Stimulated activated naive CD8-positive, alpha-beta T cell treated with anti-CD3 and anti-CD28 coated beads, Interleukin-15, amount 100 ng/mL, for 72 hours (primary cell): ENCODE data around the gene AXL.
"Not testable (repeated sequence)": the region's sequence is repeated elsewhere in the genome, so short reads cannot be mapped to it uniquely, and the experiment has no call there.

ENCODE experiments used
- ATAC-seq: fragments of 150-1000 bp; cut with Tn5 transposase; 2 replicates; pipeline ENCODE4 v1.10.0; 2021; ENCODE audit warnings: mild to moderate bottlenecking, moderate library complexity
- DNase-seq, 2 donors: peaks; one replicate each; pipeline ENCODE4 v3.0.0; 2021 to 2022
- H3K27ac Mint-ChIP-seq, 2 donors: one replicate each; pipeline ENCODE4 v1.8.0; 2022; ENCODE audit warnings: mild to moderate bottlenecking in 2 of 2, mixed read lengths in 2 of 2, moderate library complexity in 2 of 2
- H3K27me3 Mint-ChIP-seq: one replicate; pipeline ENCODE4 v1.8.0; 2022; ENCODE audit warnings: mixed read lengths
- H3K4me1 Mint-ChIP-seq: one replicate; pipeline ENCODE4 v1.8.0; 2022; ENCODE audit warnings: mild to moderate bottlenecking, mixed read lengths
- H3K4me3 Mint-ChIP-seq, 2 donors: one replicate each; pipeline ENCODE4 v1.8.0; 2022; ENCODE audit warnings: mild to moderate bottlenecking in 2 of 2, mixed read lengths in 2 of 2, moderate library complexity in 1 of 2
- H3K9me3 Mint-ChIP-seq, 2 donors: one replicate each; pipeline ENCODE4 v1.8.0; 2022; ENCODE audit warnings: mixed read lengths in 2 of 2

Gene AXL

DNA sequence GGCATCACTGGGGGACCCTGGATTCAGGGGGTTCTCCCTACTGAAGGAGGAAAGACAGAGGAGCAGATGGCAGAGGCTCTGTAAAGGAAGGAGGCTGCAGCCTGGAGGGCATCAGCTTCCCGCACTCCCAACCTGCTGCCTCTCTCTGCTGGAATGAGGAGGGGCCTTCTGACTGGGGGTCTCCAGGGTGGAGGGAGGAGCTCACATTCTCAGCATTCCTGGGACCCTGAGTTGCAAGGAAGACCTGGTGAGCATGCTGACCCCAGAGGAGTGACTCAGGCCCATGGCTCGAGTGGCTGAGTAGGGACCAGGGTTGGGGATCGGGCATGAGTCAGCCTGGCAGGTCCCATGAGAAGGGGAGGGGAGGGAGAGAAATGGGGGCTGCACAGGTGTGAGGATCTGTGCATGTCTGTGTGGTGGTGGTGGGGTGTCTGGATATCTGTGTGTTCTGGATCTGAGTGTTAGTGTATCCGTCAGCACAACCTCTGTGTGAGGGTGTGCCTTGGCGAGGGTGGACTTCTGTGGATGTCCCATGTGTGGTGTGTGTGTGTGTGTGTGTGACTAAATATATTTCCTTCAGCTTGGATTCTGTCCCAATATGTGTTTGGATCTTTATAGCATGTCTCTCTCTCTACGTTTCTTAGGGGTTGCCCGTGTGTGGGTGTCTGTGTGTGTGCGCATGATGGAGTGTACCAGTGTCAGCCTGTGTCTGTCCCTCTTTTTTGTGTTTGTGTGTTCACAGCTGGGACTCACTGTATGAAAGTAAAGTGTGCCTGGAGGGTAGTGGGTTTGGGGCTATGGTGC lies 4.6 kb downstream of the AXL start:
- no peak for ATAC-seq
- Mint-ChIP-seq H3K27ac (peak overlapping the region in 1 of 2 donors; percentile 2), H3K4me3 (no peak overlapping the region), H3K4me1 (peaks cover 50% of the 10 kb centered on the region), H3K27me3 (peaks cover 49% of the 10 kb centered on the region), H3K9me3 (no peaks in the 10 kb centered on the region)
- DNase-seq: no peak

DNA sequence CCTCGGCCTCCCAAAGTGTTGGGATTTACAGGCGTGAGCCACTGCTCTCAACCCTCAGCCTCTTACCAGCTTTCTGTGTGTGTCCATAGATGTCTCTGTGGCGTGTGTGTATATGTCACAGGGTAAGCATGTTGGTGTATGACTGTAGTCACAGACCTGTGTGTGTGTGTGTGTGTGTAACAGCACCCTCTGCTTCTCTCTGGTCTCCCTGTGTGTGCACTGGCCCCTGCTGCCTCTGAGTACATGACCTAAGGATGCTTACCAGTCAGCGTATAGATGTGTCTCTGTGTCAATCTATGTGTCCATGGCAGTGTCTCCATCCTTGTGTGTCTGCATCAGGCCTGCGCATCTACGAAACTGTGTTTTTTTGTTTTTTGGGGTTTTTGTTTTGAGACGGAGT lies 5.6 kb downstream of the AXL start:
- peaks cover 42% of the 10 kb centered on the region for H3K4me1 Mint-ChIP-seq
- peaks cover 39% of the 10 kb centered on the region for H3K27me3 Mint-ChIP-seq
- H3K27ac Mint-ChIP-seq: no peak overlapping the region
- H3K4me3 Mint-ChIP-seq: no peak overlapping the region
- ATAC-seq (no peak), DNase-seq (no peak)
- H3K9me3 Mint-ChIP-seq: no peaks in the 10 kb centered on the region

DNA sequence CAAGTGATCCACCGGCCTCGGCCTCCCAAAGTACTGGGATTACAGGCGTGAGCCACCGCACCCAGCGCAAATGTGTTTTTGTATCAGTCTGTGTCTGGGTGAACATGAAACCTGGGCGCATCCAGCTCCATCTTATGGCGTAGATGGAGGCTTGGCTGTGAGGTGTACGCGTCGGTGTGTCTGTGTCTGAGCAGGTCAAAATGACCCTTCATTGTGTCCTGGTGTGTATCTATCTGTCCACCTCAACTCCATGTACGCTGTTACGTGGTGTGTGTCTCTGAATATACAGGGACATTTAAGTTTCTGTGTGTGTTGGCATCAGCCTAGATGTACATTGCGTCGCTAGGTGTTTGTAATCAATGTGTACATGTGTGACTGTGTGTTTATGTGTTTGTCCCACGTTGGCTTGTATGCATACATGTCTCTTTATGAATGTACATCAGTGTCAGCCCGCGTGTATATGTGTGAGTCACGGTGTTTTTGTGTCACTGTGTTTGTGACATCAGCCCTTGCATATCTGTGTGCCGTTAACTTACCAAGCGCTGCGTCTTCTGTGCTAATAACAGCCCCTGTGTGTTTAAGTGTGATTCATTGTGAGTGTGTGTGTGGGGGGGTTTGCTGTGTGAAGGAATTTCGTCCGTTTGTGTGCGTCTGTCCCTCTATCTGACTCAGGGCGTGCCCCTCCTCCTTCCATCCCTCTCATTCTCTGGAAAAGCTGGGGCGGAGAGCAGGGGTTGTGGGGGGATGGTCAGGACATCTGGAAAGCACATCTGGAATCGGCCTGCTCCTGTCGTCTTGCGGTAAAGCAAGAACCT lies 6.4 kb downstream of the AXL start:
- DNase-seq (peak in 1 of 2 donors; percentile 49), ATAC-seq (peak; percentile 79)
- H3K27ac Mint-ChIP-seq: peak overlapping the region; percentile 64 to 80
- peaks cover 31% of the 10 kb centered on the region for H3K27me3 Mint-ChIP-seq
- H3K9me3 Mint-ChIP-seq: no peaks in the 10 kb centered on the region
- peak overlapping the region; percentile 78 for H3K4me3 Mint-ChIP-seq
- peaks cover 37% of the 10 kb centered on the region for H3K4me1 Mint-ChIP-seq

DNA sequence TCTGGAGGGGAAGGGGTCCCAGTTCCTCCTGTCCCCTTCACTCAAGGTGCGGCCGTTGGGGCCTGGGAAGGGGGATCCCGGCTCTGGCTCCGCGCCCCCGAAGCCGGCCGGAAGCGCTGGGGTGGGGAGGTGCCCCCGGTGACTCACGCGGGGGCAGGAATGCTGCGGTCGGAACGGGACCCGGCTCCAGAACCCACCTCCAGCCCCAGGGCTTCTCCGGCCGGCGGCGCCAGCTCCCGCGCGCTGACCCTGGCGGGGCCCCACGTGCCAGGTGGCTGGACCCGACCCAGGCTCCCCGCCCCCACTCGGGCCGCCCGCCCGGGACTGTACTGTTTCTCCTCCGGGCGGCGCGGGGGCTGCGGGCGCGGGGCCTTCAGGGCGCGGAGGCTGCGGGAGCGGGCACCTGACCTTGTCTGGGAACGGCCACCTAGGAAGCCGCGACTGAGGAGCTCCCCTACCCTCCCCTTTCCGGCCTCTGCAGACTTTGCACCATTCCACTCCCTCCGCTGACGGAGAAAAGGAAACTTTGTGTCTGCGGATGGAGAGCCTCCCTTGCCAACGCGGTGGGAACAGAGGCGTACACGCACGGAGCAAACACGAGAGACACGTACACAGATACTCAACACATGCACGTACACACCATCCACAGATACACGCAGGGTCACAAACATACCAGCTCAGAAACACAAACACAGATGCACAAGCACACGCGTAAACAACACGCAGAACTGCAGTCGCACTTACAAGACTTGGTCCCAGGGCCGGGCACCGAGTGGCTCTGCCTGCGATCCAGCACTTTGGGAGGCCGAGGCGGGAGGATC lies 7.2 kb downstream of the AXL start:
- ATAC-seq: peak; percentile 41
- peaks cover 23% of the 10 kb centered on the region for H3K27me3 Mint-ChIP-seq
- H3K4me3 Mint-ChIP-seq: peak overlapping the region; percentile 78 to 81
- peak; percentile 24 to 27 for DNase-seq
- H3K4me1 Mint-ChIP-seq: peaks cover 37% of the 10 kb centered on the region
- peak overlapping the region; percentile 6 to 28 for H3K27ac Mint-ChIP-seq
- H3K9me3 Mint-ChIP-seq: no peaks in the 10 kb centered on the region

DNA sequence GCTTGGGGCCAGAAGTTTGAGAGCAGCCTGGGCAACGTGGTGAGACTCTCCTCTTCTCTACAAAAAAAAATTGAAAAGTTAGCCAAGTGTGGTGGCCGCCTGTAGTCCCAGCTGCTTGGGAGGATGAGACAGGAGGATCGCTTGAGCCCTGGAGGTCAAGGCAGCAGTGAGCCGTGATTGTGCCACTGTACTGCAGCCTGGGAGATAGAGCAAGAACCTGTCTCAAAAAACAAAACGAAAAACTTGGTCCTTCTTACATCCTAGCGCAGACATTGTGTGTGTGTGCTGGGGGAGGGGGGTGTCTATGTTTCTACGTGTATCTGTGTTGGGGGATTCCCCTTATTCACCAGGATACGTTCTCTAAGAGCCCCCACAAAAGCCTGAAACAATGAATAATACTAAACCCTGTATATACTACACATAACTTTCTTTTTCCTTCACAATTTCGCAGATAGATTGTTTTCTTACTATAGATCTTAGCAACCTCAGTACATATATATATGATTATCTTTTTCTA lies 7.9 kb downstream of the AXL start:
- H3K9me3 Mint-ChIP-seq: no peaks in the 10 kb centered on the region
- peak overlapping the region; percentile 78 to 81 for H3K4me3 Mint-ChIP-seq
- ATAC-seq (peak; percentile 62), DNase-seq (no peak)
- no peak overlapping the region for H3K27ac Mint-ChIP-seq
- peaks cover 19% of the 10 kb centered on the region for H3K27me3 Mint-ChIP-seq
- peaks cover 37% of the 10 kb centered on the region for H3K4me1 Mint-ChIP-seq

DNA sequence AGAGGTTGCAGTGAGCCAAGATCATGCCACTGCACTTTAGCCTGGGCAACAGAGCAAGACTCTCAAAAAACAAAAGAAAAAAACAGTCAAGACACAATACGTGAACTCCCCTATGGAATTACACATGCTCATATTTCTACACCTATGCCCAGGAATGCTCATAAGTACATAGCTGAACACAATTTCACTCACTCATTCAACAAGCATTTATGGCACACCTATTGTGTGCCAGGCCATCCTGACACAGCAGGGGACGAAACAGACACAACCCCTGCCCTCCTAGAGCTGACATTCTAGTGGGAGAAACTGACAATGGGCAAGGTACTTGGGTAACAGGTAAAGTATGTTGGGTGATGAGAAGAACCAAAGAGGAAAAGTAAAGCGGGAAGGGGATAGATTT lies 9.5 kb downstream of the AXL start:
- ATAC-seq: no peak
- no peak for DNase-seq
- Mint-ChIP-seq H3K27ac (no peak overlapping the region), H3K27me3 (peaks cover 5% of the 10 kb centered on the region), H3K9me3 (no peaks in the 10 kb centered on the region), H3K4me3 (no peak overlapping the region), H3K4me1 (peaks cover 31% of the 10 kb centered on the region)

GRCh38 chr19:41229338-41229737 lies 10.3 kb downstream of the AXL start:
- not testable (repeated sequence) for H3K4me3 Mint-ChIP-seq, DNase-seq, H3K27me3 Mint-ChIP-seq, H3K27ac Mint-ChIP-seq, ATAC-seq, H3K9me3 Mint-ChIP-seq
- peaks cover 22% of the 10 kb centered on the region for H3K4me1 Mint-ChIP-seq

DNA sequence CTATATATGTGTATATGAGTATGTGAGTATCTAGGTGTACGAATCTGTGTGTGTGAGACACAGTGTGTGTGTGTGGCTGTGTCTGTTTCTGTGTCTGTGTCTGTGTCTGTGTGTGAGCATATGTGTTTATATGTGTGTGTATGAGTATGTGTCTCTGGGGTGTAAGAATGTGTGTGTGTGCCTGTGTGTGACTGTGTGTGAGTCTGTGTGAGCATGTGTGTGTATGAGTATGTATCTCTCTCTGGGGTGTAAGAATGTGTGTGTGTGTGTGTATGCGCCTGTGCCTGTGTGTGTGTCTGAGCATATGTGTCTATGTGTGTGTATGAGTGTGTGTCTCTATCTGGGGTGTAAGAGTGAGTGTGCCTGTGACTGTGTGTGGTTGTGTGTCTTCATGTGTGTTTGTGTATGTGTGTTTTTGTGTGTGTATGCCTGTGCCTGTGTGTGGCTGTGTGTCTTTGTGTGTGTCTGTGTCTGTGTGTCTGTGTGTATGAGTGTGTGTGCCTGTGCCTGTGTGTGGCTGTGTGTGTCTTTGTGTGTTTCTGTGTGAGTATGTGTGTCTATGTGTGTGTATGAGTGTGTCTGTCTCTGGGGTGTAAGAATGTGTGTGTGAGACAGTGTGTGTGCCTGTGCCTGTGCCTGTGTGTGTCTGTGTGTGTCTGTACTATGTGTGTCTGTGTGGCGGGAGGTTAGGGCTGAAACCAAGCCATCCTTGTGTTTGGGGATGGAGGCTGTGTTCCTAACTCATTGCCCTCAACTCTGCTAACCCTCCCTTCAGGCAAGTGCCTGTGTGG lies 11.2 kb downstream of the AXL start:
- ATAC-seq (no peak), DNase-seq (no peak)
- peaks cover 5% of the 10 kb centered on the region for H3K27me3 Mint-ChIP-seq
- H3K9me3 Mint-ChIP-seq: no peaks in the 10 kb centered on the region
- H3K4me3 Mint-ChIP-seq: no peak overlapping the region
- H3K27ac Mint-ChIP-seq: no peak overlapping the region
- H3K4me1 Mint-ChIP-seq: peaks cover 18% of the 10 kb centered on the region

GRCh38 chr19:41232686-41233085 lies 13.7 kb downstream of the AXL start:
- H3K9me3 Mint-ChIP-seq: no peaks in the 10 kb centered on the region
- no peak for DNase-seq
- H3K27ac Mint-ChIP-seq: no peak overlapping the region
- H3K27me3 Mint-ChIP-seq: no peaks in the 10 kb centered on the region
- H3K4me1 Mint-ChIP-seq: no peaks in the 10 kb centered on the region
- ATAC-seq: no peak
- H3K4me3 Mint-ChIP-seq: no peak overlapping the region

DNA sequence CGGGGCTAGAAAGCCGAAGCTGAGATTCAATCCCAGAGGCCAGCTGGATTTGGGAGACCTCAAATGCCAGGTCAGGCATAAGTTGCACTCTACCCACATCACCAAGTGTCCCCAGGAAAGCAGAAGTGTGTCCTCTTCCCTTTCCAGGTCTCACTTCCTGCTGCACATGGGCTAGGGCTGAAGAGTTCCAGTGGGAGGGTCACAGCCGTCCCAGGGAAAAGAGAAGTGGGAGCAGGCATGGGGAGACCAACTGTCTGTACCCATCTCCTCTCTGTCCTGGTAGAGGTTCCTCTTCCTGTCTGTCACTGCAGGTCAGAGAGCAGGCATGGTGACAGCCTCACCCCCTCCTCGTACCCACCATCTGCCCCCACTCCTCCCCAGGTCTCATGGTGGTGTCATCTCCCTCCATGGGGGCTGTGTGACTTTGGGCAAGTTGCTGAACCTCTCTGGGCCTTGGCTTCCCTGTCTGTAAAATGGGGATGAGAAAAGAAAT lies 14.8 kb downstream of the AXL start:
- no peaks in the 10 kb centered on the region for H3K9me3 Mint-ChIP-seq
- no peak for ATAC-seq
- no peak overlapping the region for H3K27ac Mint-ChIP-seq
- H3K4me1 Mint-ChIP-seq: no peaks in the 10 kb centered on the region
- no peaks in the 10 kb centered on the region for H3K27me3 Mint-ChIP-seq
- DNase-seq: no peak
- H3K4me3 Mint-ChIP-seq: no peak overlapping the region

- no peak for DNase-seq
- Mint-ChIP-seq H3K9me3 (no peaks in the 10 kb centered on the region), H3K4me1 (no peaks in the 10 kb centered on the region), H3K27ac (no peak overlapping the region), H3K4me3 (no peak overlapping the region), H3K27me3 (no peaks in the 10 kb centered on the region)
- ATAC-seq: no peak
Observed at GRCh38 chr19:41234512-41235168, 15.6 kb downstream of the AXL start.

DNA sequence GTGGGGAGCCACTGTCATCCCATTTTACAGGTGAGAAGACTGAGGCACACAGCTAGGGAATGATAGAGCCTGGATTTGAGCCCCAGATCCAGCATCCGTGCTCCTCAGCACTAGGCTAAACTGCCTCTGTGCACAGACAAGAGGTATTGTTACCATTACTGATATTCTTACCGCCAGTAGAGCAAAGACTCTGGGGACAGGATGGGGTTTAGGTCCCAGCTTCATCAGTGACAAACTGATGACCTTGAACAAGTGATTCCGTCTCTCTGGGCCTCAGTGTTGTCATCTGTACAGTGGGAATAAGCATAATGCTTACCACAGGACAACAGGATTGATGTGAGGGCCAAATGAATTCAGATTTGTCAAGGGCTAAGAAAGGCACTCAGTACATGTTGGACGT lies 16.5 kb downstream of the AXL start:
- Mint-ChIP-seq H3K4me1 (no peaks in the 10 kb centered on the region), H3K27ac (no peak overlapping the region), H3K4me3 (no peak overlapping the region), H3K9me3 (no peaks in the 10 kb centered on the region), H3K27me3 (no peaks in the 10 kb centered on the region)
- ATAC-seq (no peak), DNase-seq (no peak)

GRCh38 chr19:41238244-41238643 lies 19.2 kb downstream of the AXL start:
- Mint-ChIP-seq H3K27me3 (no peaks in the 10 kb centered on the region), H3K27ac (no peak overlapping the region), H3K4me1 (no peaks in the 10 kb centered on the region), H3K4me3 (no peak overlapping the region), H3K9me3 (no peaks in the 10 kb centered on the region)
- ATAC-seq: no peak
- DNase-seq: no peak

GRCh38 chr19:41239363-41239762 lies 20.3 kb downstream of the AXL start:
- Mint-ChIP-seq H3K27ac (no peak overlapping the region), H3K4me1 (no peaks in the 10 kb centered on the region), H3K4me3 (no peak overlapping the region), H3K9me3 (no peaks in the 10 kb centered on the region), H3K27me3 (no peaks in the 10 kb centered on the region)
- ATAC-seq: no peak
- DNase-seq: no peak
